ENCODE data around the gene SNTG2.

GRCh38 chr2:1400943-1401735, 450.5 kb downstream of the SNTG2 start:
- TF ChIP-seq EZH2 (IDR thresholded peaks at IDR 0.05) (no peak), POLR2AphosphoS5 (IDR thresholded peaks at IDR 0.05; ENCODE audit: borderline replicate concordance, low read depth, low read length) (no peak)
